HG02885 (cell line): ENCODE data around the gene ADIRF.

Source experiments
- ATAC-seq: cut with Tn5 transposase; IDR thresholded peaks from one replicate; pipeline ENCODE4 v1.9.1; 2021; ENCODE audit warnings: mild to moderate bottlenecking; ENCODE audit not compliant: unreplicated experiment, poor library complexity

ADIRF gene

GRCh38 chr10:86959737-86960002 lies 8.6 kb upstream of the ADIRF start:
- no peak for ATAC-seq

GRCh38 chr10:86960003-86960862 lies 8.0 kb upstream of the ADIRF start:
- peak; percentile 76 for ATAC-seq

- ATAC-seq = no peak
These were observed 7.3 kb upstream of the ADIRF start for GRCh38 chr10:86960863-86961434.

- no peak for ATAC-seq
These were observed 6.7 kb upstream of the ADIRF start for GRCh38 chr10:86961481-86962091.

GRCh38 chr10:86962136-86962980 lies 5.9 kb upstream of the ADIRF start:
- ATAC-seq = no peak

- no peak for ATAC-seq
These were observed 5.3 kb upstream of the ADIRF start for GRCh38 chr10:86962981-86963310.

- ATAC-seq = no peak
These were observed 4.9 kb upstream of the ADIRF start for GRCh38 chr10:86963341-86963919.

GRCh38 chr10:86964061-86964846 lies 4.0 kb upstream of the ADIRF start:
- ATAC-seq = no peak

GRCh38 chr10:86964847-86965190 lies 3.5 kb upstream of the ADIRF start:
- no peak for ATAC-seq

- ATAC-seq = peak; percentile 47
These were observed 2.2 kb upstream of the ADIRF start for GRCh38 chr10:86965986-86966654.

- ATAC-seq = no peak
These were observed 771 bp upstream of the ADIRF start for GRCh38 chr10:86967481-86967941.

GRCh38 chr10:86968994-86969355 lies 693 bp downstream of the ADIRF start:
- ATAC-seq = no peak

GRCh38 chr10:86969421-86970041 lies 1.2 kb downstream of the ADIRF start:
- ATAC-seq = no peak

GRCh38 chr10:86970162-86970981 lies 2.1 kb downstream of the ADIRF start:
- no peak for ATAC-seq

- ATAC-seq = no peak
These were observed 2.6 kb downstream of the ADIRF start for GRCh38 chr10:86970982-86971231.

GRCh38 chr10:86971232-86971991 lies 3.1 kb downstream of the ADIRF start:
- peak; percentile 78 for ATAC-seq

- ATAC-seq = no peak
These were observed 4.5 kb downstream of the ADIRF start for GRCh38 chr10:86972613-86973380.
